ENCODE results near the gene CDH4. TPM values are rescaled to one million over a fixed set of nuclear protein-coding genes. Genes with fewer than 3 reads are reported as not detected.
A peak's percentile ranks its signal among the peaks of the same experiment; 100 is the strongest.

CDH4 gene
- total RNA-seq, 3 donors from 2014 or later (not counting 1 experiment from before 2014, with no cell fraction given): 0.18 TPM; not detected in 2

DNA sequence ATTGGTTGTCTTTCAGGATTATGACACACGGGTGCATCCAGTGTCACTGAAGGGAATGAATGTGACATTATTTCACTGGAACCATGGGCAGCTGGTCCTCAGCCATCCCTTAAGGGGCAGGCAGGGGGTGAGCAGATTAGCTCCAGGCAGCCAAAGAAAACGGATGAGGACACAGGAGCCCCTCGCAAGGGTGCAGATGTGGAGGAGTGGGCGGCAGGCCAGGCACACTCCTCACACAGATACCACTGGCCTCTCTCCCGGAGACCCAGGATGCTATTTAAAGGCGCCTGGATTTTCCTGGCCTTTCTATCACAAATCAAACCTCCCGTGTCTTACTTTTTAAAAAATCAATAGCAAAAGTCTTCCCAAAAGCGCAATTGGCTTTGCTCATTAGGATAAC lies 603.2 kb downstream of the CDH4 start:
- Mint-ChIP-seq H3K4me3 (no peak overlapping the region), H3K36me3 (no peaks in the 10 kb centered on the region), H3K27ac (no peak overlapping the region), H3K4me1 (no peaks in the 10 kb centered on the region), H3K27me3 (ENCODE audit: low read depth in 2 of 2) (no peaks in the 10 kb centered on the region), H3K9me3 (no peaks in the 10 kb centered on the region)
- no peak overlapping the region for H3K4me3 ChIP-seq (ENCODE audit: low read length)
- TF ChIP-seq CTCF (IDR thresholded peaks at IDR 0.05): no peak
- DNase-seq: no peak
- H3K27me3 ChIP-seq (ENCODE audit: control insufficient read depth, insufficient read depth, low read length): no peaks in the 10 kb centered on the region
- ATAC-seq: no peak
- peaks cover 8% of the 10 kb centered on the region for H3K9me3 ChIP-seq (ENCODE audit: control insufficient read depth, insufficient read depth, low read length)
- 91% methylated on average over 8 of the region's 8 CpGs for WGBS (ENCODE audit: insufficient coverage)
- no peaks in the 10 kb centered on the region for H3K4me1 ChIP-seq (ENCODE audit: control insufficient read depth, insufficient read depth, low read length)
- no peaks in the 10 kb centered on the region for H3K36me3 ChIP-seq (ENCODE audit: control insufficient read depth, insufficient read depth, low read length)
- no peak overlapping the region for H3K27ac ChIP-seq (ENCODE audit: low read length)
- intact Hi-C loops (cut with micrococcal nuclease): no loop called here

- Mint-ChIP-seq H3K36me3 (no peaks in the 10 kb centered on the region), H3K27me3 (ENCODE audit: low read depth in 2 of 2) (no peaks in the 10 kb centered on the region), H3K4me3 (no peak overlapping the region), H3K9me3 (no peaks in the 10 kb centered on the region), H3K27ac (no peak overlapping the region), H3K4me1 (peaks cover 0 to 6% of the 10 kb centered on the region in 2 donors)
- no peaks in the 10 kb centered on the region for H3K36me3 ChIP-seq (ENCODE audit: control insufficient read depth, insufficient read depth, low read length)
- DNase-seq (no peak), ATAC-seq (no peak)
- H3K27me3 ChIP-seq (ENCODE audit: control insufficient read depth, insufficient read depth, low read length): no peaks in the 10 kb centered on the region
- H3K4me1 ChIP-seq (ENCODE audit: control insufficient read depth, insufficient read depth, low read length): no peaks in the 10 kb centered on the region
- H3K27ac ChIP-seq (ENCODE audit: low read length): no peak overlapping the region
- H3K9me3 ChIP-seq (ENCODE audit: control insufficient read depth, insufficient read depth, low read length): peaks cover 8% of the 10 kb centered on the region
- TF ChIP-seq CTCF (IDR thresholded peaks at IDR 0.05): no peak
- WGBS (ENCODE audit: insufficient coverage): 87% methylated on average over 31 of the region's 31 CpGs
- H3K4me3 ChIP-seq (ENCODE audit: low read length): no peak overlapping the region
- intact Hi-C loops (cut with micrococcal nuclease): no loop called here
Measured at GRCh38 chr20:61856626-61857413, 604.8 kb downstream of the CDH4 start.

- Mint-ChIP-seq H3K9me3 (no peaks in the 10 kb centered on the region), H3K4me3 (no peak overlapping the region), H3K27ac (no peak overlapping the region), H3K27me3 (ENCODE audit: low read depth in 2 of 2) (no peaks in the 10 kb centered on the region), H3K4me1 (peaks cover 0 to 6% of the 10 kb centered on the region in 2 donors), H3K36me3 (no peaks in the 10 kb centered on the region)
- Histone ChIP-seq H3K27me3 (ENCODE audit: control insufficient read depth, insufficient read depth, low read length) (no peaks in the 10 kb centered on the region), H3K4me3 (ENCODE audit: low read length) (no peak overlapping the region), H3K9me3 (ENCODE audit: control insufficient read depth, insufficient read depth, low read length) (peaks cover 8% of the 10 kb centered on the region), H3K36me3 (ENCODE audit: control insufficient read depth, insufficient read depth, low read length) (no peaks in the 10 kb centered on the region), H3K4me1 (ENCODE audit: control insufficient read depth, insufficient read depth, low read length) (no peaks in the 10 kb centered on the region), H3K27ac (ENCODE audit: low read length) (no peak overlapping the region)
- intact Hi-C loops (cut with micrococcal nuclease): no loop called here
- 83% methylated on average over 10 of the region's 10 CpGs for WGBS (ENCODE audit: insufficient coverage)
- DNase-seq (no peak), ATAC-seq (no peak)
- no peak for TF ChIP-seq CTCF (IDR thresholded peaks at IDR 0.05)
Measured at GRCh38 chr20:61857414-61857775, 605.3 kb downstream of the CDH4 start.

DNA sequence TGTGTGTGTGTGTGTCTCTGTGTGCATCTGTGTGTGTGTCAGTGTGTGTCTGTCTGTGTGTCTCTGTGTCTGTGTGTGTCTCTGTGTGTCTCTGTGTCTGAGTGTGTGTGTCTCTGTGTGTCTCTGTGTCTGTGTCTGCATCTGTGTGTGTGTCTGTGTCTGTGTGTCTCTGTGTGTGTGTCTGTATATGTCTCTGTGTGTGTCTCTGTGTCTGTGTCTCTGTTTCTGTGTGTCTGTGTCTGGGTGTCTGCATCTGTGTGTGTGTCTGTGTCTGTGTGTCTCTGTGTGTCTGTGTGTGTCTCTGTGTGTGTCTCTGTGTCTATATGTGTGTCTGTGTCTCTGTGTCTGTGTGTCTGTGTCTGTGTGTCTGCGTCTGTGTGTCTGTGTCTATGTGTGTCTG lies 605.8 kb downstream of the CDH4 start:
- peaks cover 8% of the 10 kb centered on the region for H3K9me3 ChIP-seq (ENCODE audit: control insufficient read depth, insufficient read depth, low read length)
- 92% methylated on average over 1 of the region's 1 CpG for WGBS (ENCODE audit: insufficient coverage)
- Mint-ChIP-seq H3K4me3 (no peak overlapping the region), H3K27me3 (ENCODE audit: low read depth in 2 of 2) (no peaks in the 10 kb centered on the region), H3K36me3 (no peaks in the 10 kb centered on the region), H3K9me3 (no peaks in the 10 kb centered on the region), H3K4me1 (peaks cover 0 to 6% of the 10 kb centered on the region in 2 donors), H3K27ac (no peak overlapping the region)
- ATAC-seq (peak in 1 of 3 donors; percentile 21), DNase-seq (no peak)
- no peak for TF ChIP-seq CTCF (IDR thresholded peaks at IDR 0.05)
- intact Hi-C loops (cut with micrococcal nuclease): no loop called here
- no peak overlapping the region for H3K27ac ChIP-seq (ENCODE audit: low read length)
- H3K27me3 ChIP-seq (ENCODE audit: control insufficient read depth, insufficient read depth, low read length): no peaks in the 10 kb centered on the region
- H3K4me3 ChIP-seq (ENCODE audit: low read length): no peak overlapping the region
- H3K36me3 ChIP-seq (ENCODE audit: control insufficient read depth, insufficient read depth, low read length): no peaks in the 10 kb centered on the region
- H3K4me1 ChIP-seq (ENCODE audit: control insufficient read depth, insufficient read depth, low read length): no peaks in the 10 kb centered on the region
